Suprapubic skin (tissue), 3 donors: ENCODE data around the gene SSR3.

Experiments used
- CTCF ChIP-seq, 2 donors: fragments of 200-600 bp in 1 of 2; fragments of 450-650 bp in 1 of 2; sonication (generic) in 1 of 2; IDR thresholded peaks; one replicate each; pipeline ENCODE4 v1.5.1; 2016 to 2019; ENCODE audit warnings: antibody characterized with exemption in 2 of 2, mild to moderate bottlenecking in 1 of 2, moderate library complexity in 1 of 2
- EP300 ChIP-seq: sonication (generic); formaldehyde crosslinking; IDR thresholded peaks from one replicate; pipeline ENCODE4 v1.6.1; 2017; ENCODE audit warnings: antibody characterized with exemption

DNA sequence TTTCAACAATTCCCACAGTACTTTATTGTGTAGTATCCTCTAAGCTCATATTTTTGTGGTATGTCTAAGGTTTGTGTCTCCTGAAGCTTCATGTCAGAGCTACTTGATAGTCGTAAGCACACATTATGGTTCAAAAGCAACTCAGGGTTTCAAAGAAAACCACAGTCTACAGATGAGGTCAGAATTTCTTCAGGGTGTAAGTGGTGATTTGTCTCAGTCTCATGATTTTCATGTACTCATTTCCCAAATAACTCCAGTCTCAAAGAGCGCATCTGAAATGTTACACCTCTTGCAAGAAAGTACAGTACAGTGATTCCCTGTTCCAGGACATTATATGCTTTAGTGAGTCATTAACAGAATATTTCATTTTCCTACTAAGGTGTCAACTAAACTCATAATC lies 47.5 kb upstream of the SSR3 start:
- TF ChIP-seq CTCF (IDR thresholded peaks at IDR 0.05) (no peak), EP300 (no peak)
